K562 (cell line): ENCODE measurements around the gene DAPK2.

Experiments
- IRF2 ChIP-seq: sonication (generic); formaldehyde crosslinking; IDR thresholded peaks from 2 replicates; pipeline ENCODE4 v1.8.1; 2022; ENCODE audit warnings: mild to moderate bottlenecking, missing genetic modification reagents
- JUN ChIP-seq, 2 experiments: sonication (generic) in 1 of 2; formaldehyde crosslinking in 1 of 2; IDR thresholded peaks; 2 replicates each; pipeline versions ENCODE4 v1.6.1 to v1.8.0; 2012 to 2022; ENCODE audit warnings: borderline replicate concordance in 2 of 2, mild to moderate bottlenecking in 2 of 2, improper control_type of control experiment in 1 of 2, low read depth in 1 of 2, low read length in 1 of 2, missing genetic modification reagents in 1 of 2
- JUNB ChIP-seq: fragments of 450-650 bp; formaldehyde crosslinking; conservative IDR thresholded peaks from 2 replicates; pipeline ENCODE4 v1.4.0; 2020; ENCODE audit warnings: mild to moderate bottlenecking
- KAT7 ChIP-seq: sonication (generic); formaldehyde crosslinking; IDR thresholded peaks from 2 replicates; pipeline ENCODE4 v1.8.0; 2022; ENCODE audit warnings: missing genetic modification reagents, mild to moderate bottlenecking, borderline replicate concordance
- MTA2 ChIP-seq: fragments of 450-650 bp; IDR thresholded peaks from 2 replicates; pipeline ENCODE4 v1.6.1; 2016; ENCODE audit warnings: low read depth
- NCOA2 ChIP-seq, 2 experiments: fragments of 450-650 bp; IDR thresholded peaks; 2 replicates each; pipeline ENCODE4 v1.6.1; 2018; ENCODE audit warnings: mild to moderate bottlenecking in 2 of 2, moderate library complexity in 1 of 2; ENCODE audit not compliant: partially characterized antibody in 2 of 2
- POLR2AphosphoS2 ChIP-seq: IDR thresholded peaks from 2 replicates; pipeline ENCODE4 v1.6.1; 2012; ENCODE audit warnings: low read length, improper control_type of control experiment
- SIN3A ChIP-seq, 2 experiments: fragments of 150-350 bp in 1 of 2; IDR thresholded peaks; 2 replicates each; pipeline ENCODE4 v1.6.1; 2011 to 2016; ENCODE audit warnings: borderline replicate concordance in 2 of 2, low read depth in 2 of 2, low read length in 2 of 2, mild to moderate bottlenecking in 2 of 2, moderate library complexity in 2 of 2; ENCODE audit not compliant: control insufficient read depth in 1 of 2
- ZNF584 ChIP-seq: fragments of 200-800 bp; sonication (Bioruptor generic); IDR thresholded peaks from 2 replicates; pipeline ENCODE4 v1.6.1; 2016; ENCODE audit warnings: low read depth, mild to moderate bottlenecking, missing genetic modification characterization, missing compliant biosample characterization
- TF ChIP-seq, protein P1 (sequence below), 3 experiments: IDR thresholded peaks in 2 of 3; conservative IDR thresholded peaks in 1 of 3; 2 replicates each; pipeline ENCODE4 v1.5.1; 2011 to 2012; ENCODE audit warnings: low read length in 3 of 3, mild to moderate bottlenecking in 3 of 3, control low read depth in 2 of 3, improper control_type of control experiment in 1 of 3, inconsistent platforms in 1 of 3, low read depth in 1 of 3, mixed read lengths in 1 of 3, moderate library complexity in 1 of 3; ENCODE audit not compliant: insufficient read depth in 2 of 3
- TF ChIP-seq, protein P2 (sequence below): sonication (generic); formaldehyde crosslinking; IDR thresholded peaks from 2 replicates; pipeline ENCODE4 v1.8.0; 2022; ENCODE audit warnings: mild to moderate bottlenecking, low read depth, missing genetic modification reagents
- TF ChIP-seq, protein P3 (sequence below): fragments of 450-650 bp; IDR thresholded peaks from 2 replicates; pipeline ENCODE4 v1.6.1; 2016; ENCODE audit warnings: borderline replicate concordance
- TF ChIP-seq, protein P4 (sequence below): fragments of 450-650 bp; formaldehyde crosslinking; IDR thresholded peaks from 2 replicates; pipeline ENCODE4 v1.4.0; 2022; ENCODE audit warnings: missing genetic modification characterization

DNA sequence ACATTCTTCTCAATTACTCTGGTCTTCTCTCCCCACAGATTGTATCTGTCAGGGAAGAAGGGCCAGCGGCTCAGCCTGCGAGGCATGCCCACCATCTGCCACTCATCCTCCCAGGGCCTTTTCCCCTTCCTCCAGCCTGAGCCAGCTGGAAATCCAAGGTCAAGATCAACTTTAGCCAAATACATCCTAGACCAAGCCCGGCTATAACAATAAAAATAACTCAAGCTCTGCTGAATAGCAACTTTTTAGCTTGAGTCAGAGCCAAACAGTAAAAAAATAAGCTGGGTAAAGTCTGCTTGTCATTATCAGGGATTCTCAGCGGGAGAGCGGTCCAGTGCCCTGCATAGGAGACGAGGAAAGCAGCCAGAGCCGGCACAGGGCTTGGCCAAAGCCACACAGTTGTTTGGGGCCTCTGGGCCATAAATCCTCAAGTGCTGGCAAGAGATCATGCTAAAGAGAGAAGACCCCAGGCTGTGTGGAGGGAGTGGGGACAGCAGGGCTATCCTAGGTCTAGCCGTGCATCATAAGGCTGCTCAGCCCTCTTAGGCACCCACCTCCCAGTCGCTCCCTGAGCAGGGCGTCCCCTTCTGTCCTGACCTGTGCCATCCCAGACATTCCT, 136.4 kb downstream of the DAPK2 start:
- TF ChIP-seq MTA2, result no peak
- TF ChIP-seq JUNB (CRISPR knock-in tag), result no peak
- TF ChIP-seq, protein P1, sequence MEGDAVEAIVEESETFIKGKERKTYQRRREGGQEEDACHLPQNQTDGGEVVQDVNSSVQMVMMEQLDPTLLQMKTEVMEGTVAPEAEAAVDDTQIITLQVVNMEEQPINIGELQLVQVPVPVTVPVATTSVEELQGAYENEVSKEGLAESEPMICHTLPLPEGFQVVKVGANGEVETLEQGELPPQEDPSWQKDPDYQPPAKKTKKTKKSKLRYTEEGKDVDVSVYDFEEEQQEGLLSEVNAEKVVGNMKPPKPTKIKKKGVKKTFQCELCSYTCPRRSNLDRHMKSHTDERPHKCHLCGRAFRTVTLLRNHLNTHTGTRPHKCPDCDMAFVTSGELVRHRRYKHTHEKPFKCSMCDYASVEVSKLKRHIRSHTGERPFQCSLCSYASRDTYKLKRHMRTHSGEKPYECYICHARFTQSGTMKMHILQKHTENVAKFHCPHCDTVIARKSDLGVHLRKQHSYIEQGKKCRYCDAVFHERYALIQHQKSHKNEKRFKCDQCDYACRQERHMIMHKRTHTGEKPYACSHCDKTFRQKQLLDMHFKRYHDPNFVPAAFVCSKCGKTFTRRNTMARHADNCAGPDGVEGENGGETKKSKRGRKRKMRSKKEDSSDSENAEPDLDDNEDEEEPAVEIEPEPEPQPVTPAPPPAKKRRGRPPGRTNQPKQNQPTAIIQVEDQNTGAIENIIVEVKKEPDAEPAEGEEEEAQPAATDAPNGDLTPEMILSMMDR (IDR thresholded peaks at IDR 0.05 in 2 of 3, conservative IDR thresholded peaks at IDR 0.05 in 1 of 3; ENCODE audit: insufficient read depth in 2 of 3, low read depth in 1 of 3, low read length in 3 of 3), result no peak
- no peak for TF ChIP-seq IRF2 (CRISPR knock-in tag)
- no peak for TF ChIP-seq KAT7 (CRISPR knock-in tag)
- TF ChIP-seq JUN (IDR thresholded peaks at IDR 0.05; ENCODE audit: borderline replicate concordance, low read depth, low read length), result no peak
- TF ChIP-seq JUN (CRISPR knock-in tag; IDR thresholded peaks at IDR 0.05; ENCODE audit: borderline replicate concordance), result no peak
- no peak for TF ChIP-seq NCOA2 (IDR thresholded peaks at IDR 0.05; ENCODE audit: partially characterized antibody in 2 of 2)
- TF ChIP-seq ZNF584, result no peak
- TF ChIP-seq, protein P2, sequence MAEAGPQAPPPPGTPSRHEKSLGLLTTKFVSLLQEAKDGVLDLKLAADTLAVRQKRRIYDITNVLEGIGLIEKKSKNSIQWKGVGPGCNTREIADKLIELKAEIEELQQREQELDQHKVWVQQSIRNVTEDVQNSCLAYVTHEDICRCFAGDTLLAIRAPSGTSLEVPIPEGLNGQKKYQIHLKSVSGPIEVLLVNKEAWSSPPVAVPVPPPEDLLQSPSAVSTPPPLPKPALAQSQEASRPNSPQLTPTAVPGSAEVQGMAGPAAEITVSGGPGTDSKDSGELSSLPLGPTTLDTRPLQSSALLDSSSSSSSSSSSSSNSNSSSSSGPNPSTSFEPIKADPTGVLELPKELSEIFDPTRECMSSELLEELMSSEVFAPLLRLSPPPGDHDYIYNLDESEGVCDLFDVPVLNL (CRISPR knock-in tag), result no peak
- TF ChIP-seq, protein P3, sequence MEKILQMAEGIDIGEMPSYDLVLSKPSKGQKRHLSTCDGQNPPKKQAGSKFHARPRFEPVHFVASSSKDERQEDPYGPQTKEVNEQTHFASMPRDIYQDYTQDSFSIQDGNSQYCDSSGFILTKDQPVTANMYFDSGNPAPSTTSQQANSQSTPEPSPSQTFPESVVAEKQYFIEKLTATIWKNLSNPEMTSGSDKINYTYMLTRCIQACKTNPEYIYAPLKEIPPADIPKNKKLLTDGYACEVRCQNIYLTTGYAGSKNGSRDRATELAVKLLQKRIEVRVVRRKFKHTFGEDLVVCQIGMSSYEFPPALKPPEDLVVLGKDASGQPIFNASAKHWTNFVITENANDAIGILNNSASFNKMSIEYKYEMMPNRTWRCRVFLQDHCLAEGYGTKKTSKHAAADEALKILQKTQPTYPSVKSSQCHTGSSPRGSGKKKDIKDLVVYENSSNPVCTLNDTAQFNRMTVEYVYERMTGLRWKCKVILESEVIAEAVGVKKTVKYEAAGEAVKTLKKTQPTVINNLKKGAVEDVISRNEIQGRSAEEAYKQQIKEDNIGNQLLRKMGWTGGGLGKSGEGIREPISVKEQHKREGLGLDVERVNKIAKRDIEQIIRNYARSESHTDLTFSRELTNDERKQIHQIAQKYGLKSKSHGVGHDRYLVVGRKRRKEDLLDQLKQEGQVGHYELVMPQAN, result no peak
- TF ChIP-seq POLR2AphosphoS2, result no peak
- no peak for TF ChIP-seq SIN3A (IDR thresholded peaks at IDR 0.05; ENCODE audit: borderline replicate concordance in 2 of 2, control insufficient read depth in 1 of 2, low read depth in 2 of 2, low read length in 2 of 2)
- TF ChIP-seq, protein P4, sequence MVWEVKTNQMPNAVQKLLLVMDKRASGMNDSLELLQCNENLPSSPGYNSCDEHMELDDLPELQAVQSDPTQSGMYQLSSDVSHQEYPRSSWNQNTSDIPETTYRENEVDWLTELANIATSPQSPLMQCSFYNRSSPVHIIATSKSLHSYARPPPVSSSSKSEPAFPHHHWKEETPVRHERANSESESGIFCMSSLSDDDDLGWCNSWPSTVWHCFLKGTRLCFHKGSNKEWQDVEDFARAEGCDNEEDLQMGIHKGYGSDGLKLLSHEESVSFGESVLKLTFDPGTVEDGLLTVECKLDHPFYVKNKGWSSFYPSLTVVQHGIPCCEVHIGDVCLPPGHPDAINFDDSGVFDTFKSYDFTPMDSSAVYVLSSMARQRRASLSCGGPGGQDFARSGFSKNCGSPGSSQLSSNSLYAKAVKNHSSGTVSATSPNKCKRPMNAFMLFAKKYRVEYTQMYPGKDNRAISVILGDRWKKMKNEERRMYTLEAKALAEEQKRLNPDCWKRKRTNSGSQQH (CRISPR knock-in tag), result no peak
